ENCODE data around the gene ATP6V0A4.
"Not testable (repeated sequence)": the region's sequence is repeated elsewhere in the genome, so short reads cannot be mapped to it uniquely, and the experiment has no call there.

Gene ATP6V0A4

DNA sequence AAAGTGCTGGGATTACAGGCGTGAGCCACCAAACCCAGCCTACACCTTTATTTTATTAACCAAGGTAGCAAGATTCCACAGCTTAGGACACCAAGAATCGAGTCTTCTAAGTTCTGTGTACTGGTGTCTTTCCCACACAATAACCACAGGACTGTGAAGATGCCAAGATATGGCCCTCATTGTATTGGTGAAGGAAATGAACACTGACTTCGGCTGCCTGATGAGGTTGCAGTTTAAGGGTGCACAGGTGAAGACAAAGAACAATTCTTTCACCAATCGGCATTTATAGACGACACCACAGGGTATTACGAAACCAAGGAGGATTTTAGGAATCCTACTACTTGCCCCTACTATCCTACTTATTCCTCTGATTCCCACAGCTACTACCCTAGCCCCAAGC, 49.3 kb downstream of the ATP6V0A4 start:
- DNase-seq = no peak

DNA sequence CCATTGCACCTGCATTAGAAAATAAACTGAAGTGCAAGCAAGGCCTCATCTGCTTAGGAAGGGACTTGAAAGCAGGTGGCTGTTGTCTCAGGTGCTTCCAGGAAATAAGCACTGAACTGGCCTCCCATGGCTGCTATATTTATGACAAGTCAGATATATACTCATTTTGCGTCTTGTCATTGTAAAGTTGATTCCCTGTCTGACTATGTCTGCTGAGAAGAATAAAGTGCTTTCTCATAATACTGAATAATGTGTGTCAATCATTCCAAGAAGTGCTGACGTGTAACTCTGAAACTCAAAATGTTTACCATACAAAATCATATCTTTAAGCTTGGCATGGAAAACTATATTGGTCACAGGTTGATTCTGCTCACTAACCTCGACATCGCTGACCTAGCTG, 51.9 kb downstream of the ATP6V0A4 start:
- DNase-seq = no peak

DNA sequence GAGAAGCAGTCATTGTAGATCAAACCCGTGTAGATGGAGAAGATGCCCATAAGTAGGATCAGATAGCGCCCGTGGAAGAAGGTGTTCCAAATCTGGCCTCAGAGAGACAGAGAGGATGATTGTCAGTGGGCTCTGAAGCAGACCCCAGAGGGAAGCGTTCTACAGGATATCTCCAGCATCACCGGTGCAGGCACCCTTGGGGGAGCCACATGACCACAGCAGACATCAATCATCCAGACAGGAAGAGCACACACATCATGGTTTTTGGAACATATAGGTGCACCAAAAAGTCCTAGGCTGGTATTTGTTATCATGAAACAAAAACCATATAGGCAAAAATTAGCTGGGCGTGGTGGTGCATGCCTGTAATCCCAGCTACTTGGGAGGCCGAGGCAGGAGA, 52.8 kb downstream of the ATP6V0A4 start:
- no peak for DNase-seq

DNA sequence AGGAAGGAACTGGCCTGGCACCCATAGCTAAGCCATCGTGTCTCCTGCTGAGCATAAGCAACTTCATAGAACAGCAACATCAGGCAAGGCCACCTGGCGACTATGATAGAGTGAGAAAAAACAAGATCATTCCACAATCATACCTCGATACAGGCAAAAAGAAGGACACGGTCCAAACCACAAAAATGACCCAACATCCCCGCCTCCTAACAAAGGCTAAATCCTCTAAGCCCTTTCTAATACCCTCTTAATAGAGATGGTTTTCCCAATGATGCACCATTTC, 56.6 kb downstream of the ATP6V0A4 start:
- DNase-seq = no peak

DNA sequence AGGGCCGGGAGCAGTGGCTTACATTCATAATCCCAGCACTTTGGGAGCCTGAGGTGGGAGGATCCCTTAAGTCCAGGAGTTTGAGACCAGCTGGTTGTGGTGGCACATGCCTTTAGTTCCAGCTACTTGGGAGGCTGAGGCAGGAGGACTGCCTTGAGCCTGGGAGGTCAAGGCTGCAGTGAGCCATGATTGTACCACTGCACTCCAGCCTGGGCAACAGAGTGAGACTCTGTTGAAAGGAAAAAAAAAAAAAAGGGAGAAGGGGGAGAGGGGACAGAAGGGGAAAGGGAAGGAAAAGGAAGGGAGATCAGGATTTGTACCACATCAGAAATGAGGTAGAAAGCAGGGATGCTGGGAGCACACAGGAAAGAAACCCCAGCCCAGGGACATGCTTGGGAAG, 58.1 kb downstream of the ATP6V0A4 start:
- DNase-seq = no peak

DNA sequence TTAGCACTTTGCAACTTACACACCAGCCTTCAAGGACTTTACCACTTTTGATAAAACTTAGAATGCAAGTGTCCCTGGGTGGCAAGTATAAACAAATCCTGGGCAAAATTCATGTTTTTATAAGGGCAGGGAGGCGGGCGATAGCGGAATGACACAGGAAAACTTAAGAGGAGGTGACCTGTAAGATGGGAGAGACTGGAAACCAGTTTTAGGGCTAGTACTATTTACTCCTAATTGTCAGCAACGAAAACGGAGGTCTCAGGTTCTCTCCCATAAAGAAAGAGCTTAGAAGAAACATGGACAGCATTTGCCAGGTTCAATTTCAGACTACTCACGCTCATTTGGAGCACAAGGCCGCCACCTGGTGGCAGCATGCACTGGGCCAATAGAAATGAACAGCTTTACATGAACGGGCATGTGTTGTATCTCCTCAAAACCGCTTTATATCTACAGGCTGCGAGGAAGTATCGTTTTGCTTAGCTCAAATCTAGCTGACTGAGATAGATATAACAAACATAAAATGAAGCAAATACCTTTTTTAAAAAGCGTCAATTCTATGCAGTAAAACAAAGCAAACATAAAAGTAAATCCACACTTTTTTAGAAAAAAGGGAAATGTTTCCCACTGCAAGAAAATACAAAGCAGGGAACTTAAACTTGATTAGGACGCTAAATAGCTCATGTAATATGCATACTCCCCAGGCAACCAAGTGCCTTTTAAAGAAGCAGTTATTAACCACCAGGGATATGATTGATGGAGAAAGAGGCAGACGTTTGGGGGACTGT, 59.3 kb downstream of the ATP6V0A4 start:
- peak; percentile 90 for DNase-seq

DNA sequence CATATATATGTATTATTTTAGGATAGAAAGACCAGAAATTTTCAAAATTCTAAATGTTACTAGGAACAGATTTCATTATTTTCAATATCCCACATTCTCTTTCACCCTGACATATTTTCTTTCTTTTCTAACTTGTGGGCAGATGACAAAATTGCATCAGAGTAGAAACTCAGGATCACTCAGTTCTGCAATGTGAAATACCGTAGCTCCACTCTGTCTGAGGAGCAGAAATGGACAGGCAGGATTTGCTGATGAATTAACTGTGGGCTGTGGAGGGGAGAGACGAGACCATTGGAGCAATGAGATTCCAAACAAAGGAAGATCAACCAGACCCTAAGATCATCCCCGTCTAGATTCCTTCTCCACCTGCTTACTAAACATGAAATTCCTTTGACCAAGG, 59.9 kb downstream of the ATP6V0A4 start:
- no peak for DNase-seq

DNA sequence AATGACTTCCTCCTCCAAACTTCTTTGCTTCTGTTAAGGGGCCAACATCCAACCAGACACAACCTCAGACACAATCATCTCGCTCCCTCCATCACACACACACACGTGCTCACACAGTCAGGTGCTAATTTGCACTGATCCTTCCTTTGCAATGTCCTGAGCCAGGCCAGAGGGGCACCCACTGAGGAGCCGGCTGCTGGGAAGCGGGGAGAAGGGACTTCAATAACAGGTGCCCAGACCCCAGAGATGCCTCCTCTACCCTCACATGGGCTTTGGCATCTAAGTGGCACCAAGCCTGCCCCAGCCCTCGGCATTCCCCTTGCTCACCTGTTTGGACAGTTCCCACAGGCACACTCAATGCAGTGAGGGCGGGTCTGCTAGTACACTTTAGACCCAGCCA, 62.6 kb downstream of the ATP6V0A4 start:
- no peak for DNase-seq

DNA sequence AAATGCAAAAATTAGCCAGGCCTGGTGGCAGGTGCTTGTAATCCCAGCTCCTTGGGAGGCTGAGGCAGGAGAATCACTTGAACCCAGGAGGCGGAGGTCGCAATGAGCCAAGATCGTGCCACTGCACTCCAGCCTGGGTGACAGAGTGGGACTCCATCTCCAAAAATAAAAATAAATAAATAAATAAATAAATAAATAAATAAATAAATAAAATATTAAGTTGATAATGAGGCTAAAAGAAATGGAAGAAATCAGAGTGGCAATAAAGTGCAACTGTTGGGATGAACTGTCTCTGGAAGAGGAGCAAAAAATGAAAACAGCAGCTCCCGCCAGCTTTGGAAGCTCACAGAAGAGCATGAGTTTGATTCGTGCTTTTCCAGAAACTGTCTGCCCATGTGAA, 66.3 kb downstream of the ATP6V0A4 start:
- not testable (repeated sequence) for DNase-seq

DNA sequence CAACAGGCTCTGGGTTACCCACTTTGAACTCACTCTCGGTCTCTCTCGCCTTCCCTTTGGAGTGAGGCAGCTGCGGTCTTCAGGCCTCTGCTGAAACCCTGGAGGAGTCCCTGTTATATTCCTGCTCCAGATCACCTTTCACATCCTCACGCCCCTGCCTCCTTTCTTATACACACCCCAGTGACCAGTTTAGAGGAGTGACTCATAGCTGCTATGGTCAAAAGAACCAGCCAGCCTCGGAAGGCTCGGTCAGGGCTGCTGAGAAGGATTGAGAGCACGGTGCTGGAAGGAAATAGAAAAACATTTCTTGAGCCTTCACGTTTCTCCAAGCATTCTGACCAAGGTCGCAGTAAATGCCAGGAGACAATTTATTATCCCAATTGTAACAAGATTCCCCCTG, 68.6 kb downstream of the ATP6V0A4 start:
- no peak for DNase-seq

DNA sequence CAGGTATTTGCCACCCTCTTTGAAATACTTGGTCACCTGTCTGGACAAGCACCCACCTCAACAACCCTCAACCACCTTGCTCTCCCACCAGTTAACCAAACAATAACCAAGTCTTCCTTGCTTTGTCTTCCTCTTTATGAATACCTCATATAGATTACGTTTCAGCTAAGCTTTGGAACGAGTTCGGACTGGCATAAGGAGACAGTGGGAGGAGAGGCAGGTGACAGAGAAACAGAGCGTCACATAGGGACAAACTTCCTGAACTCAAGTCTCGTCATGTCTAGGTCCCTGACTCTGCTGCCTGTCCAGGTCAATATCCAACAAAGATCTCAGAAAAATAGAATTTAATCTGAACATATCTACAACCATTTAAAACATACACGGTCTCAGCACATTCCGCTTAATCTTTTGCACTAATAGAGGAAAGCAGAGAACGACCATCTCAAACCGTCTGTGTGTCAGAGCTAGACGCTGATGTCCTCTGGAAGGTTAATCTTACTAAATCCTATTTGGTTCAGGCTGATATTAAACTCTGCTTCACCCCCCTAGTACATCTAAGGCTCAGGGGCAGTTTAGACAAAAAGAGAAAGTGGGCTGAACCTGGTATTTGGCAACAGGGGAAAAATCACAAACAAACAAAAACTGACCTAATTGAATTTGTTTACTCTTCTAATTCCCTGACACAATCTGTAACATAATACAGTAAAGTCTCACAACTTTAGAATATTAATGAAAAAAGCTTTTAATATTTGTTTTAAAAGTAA, 70.5 kb downstream of the ATP6V0A4 start:
- no peak for DNase-seq

DNA sequence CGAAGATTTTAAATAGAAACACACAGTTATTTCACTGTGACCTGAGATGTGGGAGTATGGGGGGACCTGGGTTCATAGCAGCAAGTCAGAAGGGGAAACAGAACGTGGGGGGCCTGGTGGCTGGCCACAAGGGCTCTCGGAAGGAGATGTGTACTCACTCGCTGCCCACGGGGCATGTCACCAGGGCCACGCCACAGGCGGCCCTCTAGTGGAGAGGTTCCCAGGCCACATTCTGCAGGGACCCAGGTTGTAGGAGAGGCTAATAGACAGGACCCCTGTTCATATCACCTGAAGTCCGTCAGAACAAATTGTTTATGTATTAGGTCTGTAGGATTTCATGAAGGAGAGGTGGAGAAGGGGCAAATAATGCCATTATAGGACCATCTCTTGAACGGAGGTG, 71.7 kb downstream of the ATP6V0A4 start:
- DNase-seq = no peak

DNA sequence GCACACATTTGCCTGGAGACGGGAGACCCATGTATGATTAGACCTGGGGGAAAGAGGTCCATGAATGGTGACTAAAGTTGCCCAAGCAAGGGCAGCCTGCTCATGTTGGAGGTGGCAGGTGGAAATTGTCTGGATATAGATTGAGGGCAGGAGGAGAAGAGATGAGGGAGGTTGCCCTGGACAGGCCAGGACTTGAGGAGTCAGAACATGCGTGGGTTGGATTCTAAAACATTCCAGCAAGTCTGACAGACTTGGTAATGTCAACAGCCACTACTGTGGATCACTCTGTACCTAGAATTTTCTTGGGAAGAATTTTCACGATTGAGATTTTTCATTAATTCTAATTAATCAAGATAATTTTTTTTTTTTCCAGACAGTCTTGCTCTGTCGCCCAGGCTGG, 77.7 kb downstream of the ATP6V0A4 start:
- DNase-seq = no peak

DNA sequence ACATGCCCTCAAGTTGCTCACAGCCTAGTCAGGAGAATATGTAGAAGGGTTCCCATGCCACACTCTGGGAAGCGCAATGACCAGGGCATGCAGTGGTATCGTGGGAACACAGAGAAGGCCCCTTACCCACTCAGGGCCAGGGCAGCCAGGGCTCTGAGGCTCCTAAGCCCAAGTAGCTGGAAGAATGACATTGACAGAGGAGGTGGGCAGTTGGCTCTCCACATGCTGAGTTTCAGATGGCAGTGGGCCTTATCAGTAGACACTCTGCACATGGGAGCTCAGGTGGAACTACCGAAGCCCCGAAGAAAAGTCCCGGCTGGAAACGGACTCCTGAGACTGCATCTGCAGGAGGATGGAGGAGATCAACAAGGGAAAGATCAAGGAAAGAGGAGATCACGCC, 81.1 kb downstream of the ATP6V0A4 start:
- no peak for DNase-seq

DNA sequence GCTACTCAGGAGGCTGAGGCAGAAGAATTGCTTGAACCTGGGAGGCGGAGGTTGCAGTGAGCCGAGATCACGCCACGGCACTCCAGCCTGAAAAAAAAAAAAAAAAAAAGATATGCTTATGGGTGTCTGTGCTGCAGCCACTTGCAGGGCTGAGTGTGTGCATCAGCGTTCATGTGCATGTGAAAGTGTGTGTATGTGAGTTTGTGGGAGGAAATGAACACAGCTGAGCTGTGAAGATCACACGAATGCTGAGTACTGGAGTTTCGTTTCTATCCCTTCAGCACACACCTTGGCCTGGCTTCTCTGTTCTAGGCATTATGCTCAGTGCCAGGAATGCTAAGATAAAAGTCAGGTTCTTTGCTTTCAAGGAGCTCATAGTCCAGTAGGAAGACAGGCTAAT, 84.8 kb downstream of the ATP6V0A4 start:
- DNase-seq = no peak

DNA sequence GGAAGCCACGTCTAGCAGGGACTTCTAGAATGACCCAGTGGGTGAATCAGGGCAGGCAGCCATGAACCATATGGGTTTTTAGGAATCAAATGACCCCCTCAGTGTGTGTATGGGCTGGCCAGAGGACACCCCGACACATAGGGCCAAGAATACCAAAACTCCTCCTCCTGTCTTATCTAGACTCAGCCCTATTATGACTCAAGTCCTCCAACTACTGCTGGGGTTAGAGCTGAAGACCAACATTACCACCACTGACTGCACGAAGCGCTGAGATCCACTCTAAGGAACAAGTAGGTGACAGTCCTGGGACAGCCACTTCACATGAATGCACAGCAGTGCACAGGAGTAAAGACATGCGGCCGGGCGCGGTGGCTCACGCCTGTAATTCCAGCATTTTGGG, 85.3 kb downstream of the ATP6V0A4 start:
- no peak for DNase-seq

DNA sequence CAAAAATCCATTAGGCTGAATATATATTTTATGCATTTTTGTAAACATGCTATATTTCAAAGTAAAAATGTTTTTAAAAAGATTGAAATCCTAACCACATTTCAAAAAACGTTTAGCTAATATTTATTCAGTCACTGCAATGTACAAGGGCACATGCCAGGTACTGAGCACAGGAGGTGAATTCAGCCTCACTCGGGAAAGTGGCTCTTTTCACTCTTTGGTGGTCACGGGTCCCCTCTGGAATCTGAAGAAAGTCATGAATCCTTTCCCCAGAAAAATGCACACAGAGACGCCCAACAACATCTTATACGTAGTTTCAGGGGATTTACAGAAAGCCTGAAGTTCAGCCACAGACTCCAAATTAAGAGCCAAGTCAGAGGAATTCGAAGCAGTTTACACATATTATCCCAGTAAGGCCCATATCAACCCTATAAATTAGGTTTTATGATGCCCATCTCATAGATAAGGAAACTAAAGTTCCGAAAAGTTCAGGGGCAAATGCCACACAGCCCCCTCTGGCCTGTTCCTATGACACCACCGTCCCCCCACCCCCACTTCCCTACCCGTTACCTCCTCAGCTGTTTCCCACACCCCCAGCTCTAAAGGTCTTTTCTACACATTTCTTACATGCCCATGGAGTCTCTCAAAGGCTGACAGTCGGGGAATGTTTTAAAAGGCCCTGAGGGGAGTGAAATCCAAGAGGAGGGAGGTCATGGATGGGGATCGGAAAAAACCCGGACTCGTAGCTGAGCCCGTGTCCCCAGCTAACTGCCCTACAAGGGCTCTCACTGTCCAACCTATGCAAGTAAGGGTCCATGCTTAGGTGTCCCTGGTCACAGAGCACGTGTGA, 87.2 kb downstream of the ATP6V0A4 start:
- DNase-seq = no peak

DNA sequence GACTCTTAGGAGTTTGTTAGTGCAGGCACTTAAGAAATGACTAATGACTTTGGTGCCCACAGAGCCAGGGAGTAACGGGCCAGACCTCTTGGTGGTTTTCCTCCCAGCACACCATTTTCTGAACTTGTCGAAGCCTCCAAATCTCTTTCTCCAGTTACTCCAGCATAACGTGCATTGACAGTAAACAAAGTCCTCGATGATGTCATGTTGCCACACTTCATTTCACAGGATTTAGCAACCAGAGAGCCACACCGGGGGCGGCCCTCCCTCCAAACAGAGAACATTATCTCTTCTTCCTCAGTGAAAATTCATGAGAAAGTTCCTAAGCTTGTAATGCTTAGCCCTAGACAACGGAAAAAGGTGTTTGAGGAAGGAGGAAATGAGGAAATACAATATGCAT, 92.8 kb downstream of the ATP6V0A4 start:
- DNase-seq = no peak

DNA sequence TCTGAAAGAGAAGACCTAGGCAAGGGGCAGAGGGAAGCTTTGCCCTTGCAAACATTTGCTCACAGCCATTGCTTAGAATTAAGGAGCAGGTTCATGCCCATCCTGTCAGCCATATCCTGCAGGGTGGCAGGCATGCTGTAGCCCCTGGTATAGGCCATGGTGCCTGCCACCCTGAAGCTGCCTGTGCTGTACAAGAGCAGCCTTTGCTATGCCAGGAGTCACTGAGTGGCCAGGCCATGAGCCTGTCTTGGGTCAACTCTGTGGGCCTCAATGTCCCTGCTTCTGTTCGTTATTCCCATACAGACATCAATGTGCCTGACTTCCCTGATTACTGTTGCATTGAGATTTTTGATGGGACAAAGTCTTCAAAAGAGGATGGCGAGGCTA, 96.5 kb downstream of the ATP6V0A4 start:
- DNase-seq = no peak

DNA sequence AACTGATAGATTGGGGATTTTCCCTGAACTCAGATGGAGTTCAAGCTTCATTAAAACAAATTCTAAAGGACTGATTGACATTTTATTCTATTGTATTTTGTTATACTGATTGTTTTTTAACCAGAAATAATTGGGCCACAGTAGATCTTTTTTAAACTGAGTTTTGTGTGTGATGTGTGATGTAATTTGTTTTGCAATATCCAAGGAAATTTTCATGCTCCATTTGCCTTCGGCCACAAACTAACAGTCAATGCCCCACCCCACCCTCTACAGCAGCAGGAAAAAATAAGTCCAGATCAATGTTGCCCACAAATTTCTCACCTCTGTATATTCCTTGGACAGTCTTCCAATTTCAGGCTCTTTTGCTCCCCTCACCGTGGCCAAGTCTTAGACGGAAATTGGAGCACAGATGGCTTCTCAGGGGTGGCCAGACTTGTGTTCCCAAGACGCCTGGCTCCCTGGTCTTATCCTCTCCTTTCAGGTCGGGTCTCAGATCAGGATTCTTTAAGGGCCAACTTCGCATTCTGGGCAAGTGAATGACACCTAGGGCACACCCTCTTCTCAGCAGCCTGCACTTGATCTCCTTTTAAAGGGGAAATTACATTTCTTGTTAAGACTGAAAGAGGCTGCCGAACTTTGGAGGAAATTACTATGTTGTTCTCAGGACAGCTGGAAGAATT, 97.0 kb downstream of the ATP6V0A4 start, which contains the start of gene SVOPL:
TSS of gene SVOPL (minus strand) at position 506 of the 680 bp plus-strand sequence. CDS start 22,317 bp downstream, outside the sequence.
- DNase-seq = no peak

DNA sequence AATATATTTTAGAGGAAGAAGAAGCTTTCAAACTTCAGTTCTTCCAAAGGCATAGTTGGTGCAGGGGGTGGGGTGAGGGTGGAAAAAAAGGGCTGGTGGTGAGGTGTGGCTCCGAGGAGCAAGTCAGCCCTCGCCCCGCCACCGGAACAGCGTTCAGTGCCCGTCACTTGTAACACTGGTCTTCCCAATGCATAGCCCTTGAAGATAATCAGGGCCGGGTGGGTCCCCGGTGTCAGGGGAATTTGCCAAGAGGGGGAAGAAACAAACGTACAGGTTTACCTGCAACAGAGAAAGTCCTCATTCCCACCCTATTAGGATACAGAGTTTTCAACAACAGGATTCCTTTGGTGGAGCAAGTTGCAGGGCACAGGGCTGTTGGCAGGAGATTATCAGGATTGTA, 98.3 kb downstream of the ATP6V0A4 start:
- DNase-seq = no peak

DNA sequence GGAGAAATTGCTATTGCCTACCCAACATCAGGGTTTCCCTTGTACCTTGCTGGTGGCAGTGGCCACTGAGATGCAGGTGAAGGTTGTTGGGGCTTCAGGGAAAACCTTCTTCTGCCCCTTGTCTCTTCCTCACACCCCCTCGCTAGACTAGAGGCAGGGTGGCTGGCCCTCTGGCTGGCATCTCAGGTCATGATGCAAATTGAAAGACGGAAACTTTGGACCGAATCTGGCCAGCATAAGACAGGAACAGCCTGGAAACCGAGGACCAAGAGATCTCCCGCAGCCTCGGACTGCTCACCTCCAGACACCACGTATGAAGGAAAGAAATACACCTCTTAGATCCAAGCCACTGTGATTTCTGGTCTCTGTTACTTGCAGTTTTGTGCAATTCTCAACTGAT, 99.7 kb downstream of the ATP6V0A4 start:
- DNase-seq = no peak

DNA sequence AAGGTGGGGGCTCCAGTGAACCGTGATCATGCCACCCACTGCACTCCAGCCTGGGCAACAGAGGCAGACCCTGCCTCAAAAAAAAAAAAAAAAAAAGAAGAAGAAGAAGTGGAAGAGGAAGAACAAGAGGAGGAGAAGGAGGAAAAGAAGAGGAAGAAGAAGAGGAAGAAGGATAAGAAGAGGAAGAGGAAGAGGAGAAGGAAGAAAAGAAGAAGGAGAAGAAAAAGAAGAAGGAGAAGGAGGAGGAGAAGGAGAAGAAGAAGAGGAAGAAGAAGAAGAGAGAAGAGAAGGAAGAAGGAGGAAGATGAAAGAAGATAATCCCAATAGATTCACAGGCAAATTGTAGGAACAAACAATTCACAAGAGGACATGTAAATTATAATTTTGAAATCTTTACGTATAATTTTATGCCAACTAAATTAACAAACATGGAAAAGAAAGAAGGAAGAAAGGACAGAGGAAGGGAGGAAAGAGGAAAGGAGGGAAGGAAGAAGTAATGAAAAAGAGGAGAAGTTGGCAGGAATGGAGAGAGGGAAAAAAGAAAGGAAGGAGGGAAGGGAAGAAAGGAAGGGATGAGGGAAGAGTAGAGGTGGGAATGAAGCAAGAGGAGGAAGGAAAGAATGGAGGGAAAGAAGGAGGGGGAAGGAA, 100.3 kb downstream of the ATP6V0A4 start:
- no peak for DNase-seq
